H1 (cell line): ENCODE results near the gene NDFIP2. TPM values are rescaled to one million over a fixed set of nuclear protein-coding genes. Genes with fewer than 3 reads are reported as not detected.

Experiments
- CTCF ChIA-PET: fragments of 300-600 bp; sonication (Branson Sonifier 250); formaldehyde crosslinking; loops from one replicate; lab custom pipeline; 2021; ENCODE audit not compliant: partially characterized antibody; lab: Charles Lee
- POLR2A ChIA-PET: fragments of 300-600 bp; sonication (Branson Sonifier 250); formaldehyde crosslinking; loops from one replicate; lab custom pipeline; 2021; ENCODE audit warnings: inconsistent platforms; ENCODE audit not compliant: partially characterized antibody; lab: Charles Lee
- DNase-seq, 2 experiments: peaks; one replicate each; pipeline versions ENCODE4 v3.0.0 to v3.0.0-alpha.2; 2010 to 2022; ENCODE audit warnings: low spot score in 2 of 2, low read depth in 1 of 2, mixed read lengths in 1 of 2
- FAIRE-seq: peaks from 2 replicates; lab custom pipeline; 2011; peaks lifted over from hg19 to GRCh38; lab: Jason Lieb, UNC
- H2AFZ ChIP-seq: 2 replicates; pipeline ENCODE4 v1.8.1; 2012; ENCODE audit warnings: low read length, inconsistent platforms
- H2AK5ac ChIP-seq: 2 replicates; pipeline ENCODE4 v1.6.1; 2013; ENCODE audit warnings: low read depth, low read length
- H2BK120ac ChIP-seq: replicated peaks from 2 replicates; pipeline ENCODE3; 2013; ENCODE audit warnings: low read depth, low read length, inconsistent platforms
- H2BK12ac ChIP-seq: 2 replicates; pipeline ENCODE4 v1.6.1; 2013; ENCODE audit warnings: low read depth, low read length
- H2BK15ac ChIP-seq: 2 replicates; pipeline ENCODE4 v1.6.1; 2013; ENCODE audit warnings: low read length
- H2BK20ac ChIP-seq: 2 replicates; pipeline ENCODE4 v1.6.1; 2013; ENCODE audit warnings: low read length
- H2BK5ac ChIP-seq: 2 replicates; pipeline ENCODE4 v1.6.1; 2013; ENCODE audit warnings: low read depth, low read length
- H3K14ac ChIP-seq: 2 replicates; pipeline ENCODE4 v1.6.1; 2013; ENCODE audit warnings: inconsistent platforms; ENCODE audit not compliant: insufficient read length
- H3K18ac ChIP-seq: 2 replicates; pipeline ENCODE4 v1.6.1; 2013; ENCODE audit warnings: low read length; ENCODE audit errors: extremely low read depth
- H3K23ac ChIP-seq: 2 replicates; pipeline ENCODE4 v1.6.1; 2013; ENCODE audit warnings: inconsistent platforms; ENCODE audit not compliant: insufficient read length
- H3K23me2 ChIP-seq: 2 replicates; pipeline ENCODE4 v1.6.1; 2013; ENCODE audit warnings: low read depth, low read length
- H3K27ac ChIP-seq: 2 replicates; pipeline ENCODE4 v1.6.1; 2011; ENCODE audit warnings: low read depth, low read length, inconsistent platforms
- H3K27me3 ChIP-seq, 4 experiments: replicated peaks in 1 of 4; 1 replicate in 1 of 4; 2 replicates in 3 of 4; pipeline versions ENCODE4 v1.6.1 to v1.8.1; 2011 to 2013; ENCODE audit warnings: low read length in 3 of 4, mild to moderate bottlenecking in 3 of 4, inconsistent platforms in 2 of 4, mixed read lengths in 2 of 4, moderate library complexity in 1 of 4; ENCODE audit not compliant: control insufficient read depth in 3 of 4, insufficient read depth in 3 of 4; ENCODE audit errors: extremely low read depth in 1 of 4
- H3K36me3 ChIP-seq, 4 experiments: 2 replicates each; pipeline versions ENCODE4 v1.6.1 to v1.8.1; 2011 to 2013; ENCODE audit warnings: mild to moderate bottlenecking in 4 of 4, low read length in 3 of 4, moderate library complexity in 2 of 4, control low read depth in 1 of 4, inconsistent platforms in 1 of 4; ENCODE audit not compliant: insufficient read depth in 4 of 4, control insufficient read depth in 2 of 4
- H3K4ac ChIP-seq: replicated peaks from 2 replicates; pipeline ENCODE3; 2013; ENCODE audit warnings: low read length, low read depth, mixed read lengths, inconsistent platforms; ENCODE audit not compliant: insufficient read length
- H3K4me1 ChIP-seq, 4 experiments: replicated peaks in 1 of 4; 1 replicate in 1 of 4; 2 replicates in 3 of 4; pipeline versions ENCODE4 v1.6.1 to v1.8.1; 2011 to 2013; ENCODE audit warnings: low read length in 3 of 4, inconsistent platforms in 2 of 4, mixed read lengths in 1 of 4; ENCODE audit not compliant: insufficient read depth in 4 of 4, control insufficient read depth in 3 of 4
- H3K4me2 ChIP-seq, 2 experiments: 2 replicates each; pipeline versions ENCODE4 v1.6.1 to v1.8.1; 2011 to 2013; ENCODE audit warnings: low read depth in 2 of 2, low read length in 2 of 2, control low read depth in 1 of 2, inconsistent platforms in 1 of 2, mild to moderate bottlenecking in 1 of 2; ENCODE audit not compliant: insufficient read depth in 1 of 2
- H3K4me3 ChIP-seq, 4 experiments: fragments of 200-600, 300-600 bp in 1 of 4; sonication (generic), shearing (Covaris generic), sonication (Bioruptor Twin) in 1 of 4; 2 replicates each; pipeline versions ENCODE4 v1.5.1 to v1.8.1; 2011 to 2016; ENCODE audit warnings: low read length in 4 of 4, low read depth in 3 of 4, control low read depth in 2 of 4, inconsistent platforms in 2 of 4, mild to moderate bottlenecking in 2 of 4, mixed read lengths in 1 of 4, moderate library complexity in 1 of 4; ENCODE audit not compliant: insufficient read depth in 2 of 4; ENCODE audit errors: extremely low read depth in 1 of 4
- H3K56ac ChIP-seq: replicated peaks from 2 replicates; pipeline ENCODE3; 2013; ENCODE audit warnings: low read depth, mild to moderate bottlenecking, mixed read lengths, low read length, inconsistent platforms; ENCODE audit not compliant: insufficient read length
- H3K79me1 ChIP-seq: 2 replicates; pipeline ENCODE4 v1.6.1; 2013; ENCODE audit warnings: low read depth, low read length, control low read depth
- H3K79me2 ChIP-seq, 2 experiments: 2 replicates each; pipeline versions ENCODE4 v1.6.1 to v1.8.1; 2012 to 2013; ENCODE audit warnings: low read length in 2 of 2, mild to moderate bottlenecking in 2 of 2, inconsistent platforms in 1 of 2; ENCODE audit not compliant: insufficient read depth in 2 of 2, control insufficient read depth in 1 of 2
- H3K9ac ChIP-seq, 4 experiments: replicated peaks in 1 of 4; 1 replicate in 1 of 4; 2 replicates in 3 of 4; pipeline versions ENCODE4 v1.6.1 to v1.8.1; 2011 to 2013; ENCODE audit warnings: low read depth in 3 of 4, low read length in 3 of 4, control low read depth in 2 of 4, mild to moderate bottlenecking in 2 of 4, moderate library complexity in 2 of 4, inconsistent platforms in 1 of 4; ENCODE audit errors: extremely low read depth in 1 of 4
- H3K9me3 ChIP-seq, 2 experiments: 2 replicates each; pipeline versions ENCODE4 v1.6.1 to v1.8.1; 2012 to 2013; ENCODE audit warnings: mild to moderate bottlenecking in 2 of 2, moderate library complexity in 2 of 2, control low read depth in 1 of 2, inconsistent platforms in 1 of 2, low read depth in 1 of 2, low read length in 1 of 2, mixed read lengths in 1 of 2; ENCODE audit not compliant: insufficient read depth in 2 of 2
- H4K20me1 ChIP-seq, 2 experiments: replicated peaks in 1 of 2; 2 replicates each; pipeline versions ENCODE3 to v1.8.1; 2011 to 2013; ENCODE audit warnings: inconsistent platforms in 2 of 2, low read length in 2 of 2, mild to moderate bottlenecking in 1 of 2; ENCODE audit not compliant: insufficient read depth in 2 of 2, control insufficient read depth in 1 of 2
- H4K5ac ChIP-seq: 2 replicates; pipeline ENCODE4 v1.6.1; 2013; ENCODE audit warnings: low read length, low read depth, mixed read lengths, inconsistent platforms; ENCODE audit not compliant: insufficient read length
- H4K8ac ChIP-seq: 2 replicates; pipeline ENCODE4 v1.8.0; 2013; ENCODE audit warnings: mild to moderate bottlenecking, moderate library complexity, low read length, inconsistent platforms; ENCODE audit not compliant: insufficient read depth; ENCODE audit errors: extremely low read depth
- H4K91ac ChIP-seq: replicated peaks from 2 replicates; pipeline ENCODE3; 2013; ENCODE audit warnings: low read length, mixed read lengths, inconsistent platforms; ENCODE audit not compliant: insufficient read length
- BACH1 ChIP-seq: IDR thresholded peaks from 2 replicates; pipeline ENCODE4 v1.6.1; 2012; ENCODE audit warnings: low read length, improper control_type of control experiment
- WGBS, 2 experiments: shearing (Covaris generic) in 1 of 2; methylation state at CpG; one replicate each; pipeline versions ENCODE4 v1.1.6 to v1.1.7; 2013 to 2015; ENCODE audit warnings: low lambda C conversion rate in 2 of 2, mixed read lengths in 2 of 2, inconsistent platforms in 1 of 2, low coverage in 1 of 2, missing lambda C conversion rate in 1 of 2; ENCODE audit not compliant: insufficient replicate concordance in 2 of 2, insufficient coverage in 1 of 2, insufficient read length in 1 of 2; ENCODE audit errors: extremely low coverage in 1 of 2, missing lambda C conversion rate in 1 of 2; 5-methylcytosine and 5-hydroxymethylcytosine counted together
- polyA plus RNA-seq, 7 experiments: library from polyadenylated mRNA; depleted of rRNA in 3 of 7; stranded (reverse) in 5 of 7; unstranded in 2 of 7; fragments of >200 nt in 5 of 7; fragments of 200-250 nt in 2 of 7; gene quantifications; 1 replicate in 5 of 7; 2 replicates in 1 of 7; 4 replicates in 1 of 7; pipeline versions ENCODE4 v1.2.1 to v1.2.3, GENCODE V29; 2011 to 2013; ENCODE audit warnings: missing spikeins in 2 of 7, mixed read lengths in 2 of 7
- total RNA-seq: library from RNA; stranded (reverse); fragmentation: NEBNext Ultra II Directional; extraction: Animal tissue kit (Norgen Biotek cat#: 25700); gene quantifications from 2 replicates; pipeline ENCODE4 v1.2.1, GENCODE V29; 2021

The NDFIP2 gene
- total and polyA plus RNA-seq, 2 of the 8 experiments (the other 6 are each of a cell fraction or from before 2014, with no cell fraction given): 11.1 to 32.9 TPM

DNA sequence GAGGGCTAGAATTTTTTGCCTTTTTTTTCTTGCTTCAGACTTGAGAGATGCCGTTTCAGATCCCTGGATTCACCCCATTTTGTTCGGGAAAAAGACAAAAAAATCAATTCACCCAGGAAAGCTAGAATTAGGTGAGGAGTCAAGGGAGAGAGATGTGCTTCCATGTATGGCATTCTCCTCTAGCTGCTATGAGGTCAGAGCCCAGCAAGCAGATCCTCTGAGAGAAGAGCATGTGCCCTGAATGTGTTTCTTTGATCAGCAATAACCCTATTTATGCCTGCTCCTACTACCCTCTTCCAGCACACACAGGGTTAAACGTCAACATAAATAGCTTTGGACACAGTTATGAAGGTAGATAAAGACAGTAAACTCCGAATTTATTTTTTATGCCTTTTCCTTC is 53.6 kb downstream of the NDFIP2 start:
- Histone ChIP-seq H3K18ac (no peak overlapping the region), H2AFZ (no peak overlapping the region), H3K56ac (no peak overlapping the region), H3K4me1 (peaks cover 0 to 12% (median 5%) of the 10 kb centered on the region in 4 experiments; a peak in 5 of 7 replicates), H2BK15ac (no peak overlapping the region), H3K4me2 (no peak overlapping the region), H3K27me3 (no peaks in the 10 kb centered on the region), H3K4ac (no peak overlapping the region), H3K9me3 (no peaks in the 10 kb centered on the region), H2AK5ac (no peak overlapping the region), H4K20me1 (peaks cover 0 to 1% of the 10 kb centered on the region in 2 experiments), H3K23ac (no peak overlapping the region), H3K23me2 (no peaks in the 10 kb centered on the region), H3K27ac (no peak overlapping the region), H3K9ac (no peak overlapping the region), H3K79me1 (no peaks in the 10 kb centered on the region), H3K14ac (no peak overlapping the region), H2BK20ac (no peak overlapping the region), H4K8ac (no peak overlapping the region), H3K79me2 (no peaks in the 10 kb centered on the region), H3K36me3 (peaks cover 0 to 3% (median 0%) of the 10 kb centered on the region in 4 experiments; a peak in 1 of 8 replicates), H3K4me3 (no peak overlapping the region), H4K5ac (no peak overlapping the region), H4K91ac (no peak overlapping the region), H2BK5ac (no peak overlapping the region), H2BK120ac (no peak overlapping the region), H2BK12ac (no peak overlapping the region)
- WGBS, 2 experiments: 84% methylated on average over 4 of the region's 4 CpGs; no CpG with 5 or more reads in 1 of the 2 experiments
- FAIRE-seq (no peak), DNase-seq (no peak)
- TF ChIP-seq BACH1: no peak
- CTCF ChIA-PET: interaction anchor here (1.0 to 8.0 kb wide), 4 partner anchors 9 to 111 kb away, joined by 3 to 111 read pairs (median 4); no protein-coding TSS in a partner anchor
- POLR2A ChIA-PET: no interaction called here
